ENCODE data around the gene VPS13D.

VPS13D gene

DNA sequence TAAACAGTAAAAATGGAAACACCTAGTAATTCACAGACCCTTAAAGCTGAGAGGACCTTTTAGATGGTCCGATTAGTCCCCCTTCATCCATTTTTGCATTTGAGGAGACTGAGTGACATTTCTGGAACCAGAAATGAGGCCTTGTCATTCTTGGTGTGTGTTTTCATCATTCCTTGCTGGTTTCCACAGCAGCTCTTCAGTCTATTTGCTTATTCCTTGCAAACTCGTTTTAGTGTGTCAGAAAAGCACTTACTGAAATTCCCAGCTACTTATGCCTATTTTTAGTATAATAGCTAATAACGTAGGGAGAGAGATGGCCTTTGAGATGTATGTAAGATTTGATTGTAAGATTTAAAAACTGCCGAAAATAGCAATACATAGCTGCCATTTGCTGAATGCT lies 70.9 kb downstream of the VPS13D start:
- DNase-seq (ENCODE audit: extremely low spot score): no peak
- CTCF ChIA-PET: interaction anchor here (0.7 to 2.8 kb wide), 9 partner anchors 11 to 358 kb away, joined by 3 to 10 read pairs (median 4); no protein-coding TSS in a partner anchor
- POLR2A ChIA-PET: no interaction called here
- TF ChIP-seq, protein P1, sequence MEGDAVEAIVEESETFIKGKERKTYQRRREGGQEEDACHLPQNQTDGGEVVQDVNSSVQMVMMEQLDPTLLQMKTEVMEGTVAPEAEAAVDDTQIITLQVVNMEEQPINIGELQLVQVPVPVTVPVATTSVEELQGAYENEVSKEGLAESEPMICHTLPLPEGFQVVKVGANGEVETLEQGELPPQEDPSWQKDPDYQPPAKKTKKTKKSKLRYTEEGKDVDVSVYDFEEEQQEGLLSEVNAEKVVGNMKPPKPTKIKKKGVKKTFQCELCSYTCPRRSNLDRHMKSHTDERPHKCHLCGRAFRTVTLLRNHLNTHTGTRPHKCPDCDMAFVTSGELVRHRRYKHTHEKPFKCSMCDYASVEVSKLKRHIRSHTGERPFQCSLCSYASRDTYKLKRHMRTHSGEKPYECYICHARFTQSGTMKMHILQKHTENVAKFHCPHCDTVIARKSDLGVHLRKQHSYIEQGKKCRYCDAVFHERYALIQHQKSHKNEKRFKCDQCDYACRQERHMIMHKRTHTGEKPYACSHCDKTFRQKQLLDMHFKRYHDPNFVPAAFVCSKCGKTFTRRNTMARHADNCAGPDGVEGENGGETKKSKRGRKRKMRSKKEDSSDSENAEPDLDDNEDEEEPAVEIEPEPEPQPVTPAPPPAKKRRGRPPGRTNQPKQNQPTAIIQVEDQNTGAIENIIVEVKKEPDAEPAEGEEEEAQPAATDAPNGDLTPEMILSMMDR (IDR thresholded peaks at IDR 0.05; ENCODE audit: control extremely low read depth, extremely low read depth, low read depth, missing control alignments): no peak

DNA sequence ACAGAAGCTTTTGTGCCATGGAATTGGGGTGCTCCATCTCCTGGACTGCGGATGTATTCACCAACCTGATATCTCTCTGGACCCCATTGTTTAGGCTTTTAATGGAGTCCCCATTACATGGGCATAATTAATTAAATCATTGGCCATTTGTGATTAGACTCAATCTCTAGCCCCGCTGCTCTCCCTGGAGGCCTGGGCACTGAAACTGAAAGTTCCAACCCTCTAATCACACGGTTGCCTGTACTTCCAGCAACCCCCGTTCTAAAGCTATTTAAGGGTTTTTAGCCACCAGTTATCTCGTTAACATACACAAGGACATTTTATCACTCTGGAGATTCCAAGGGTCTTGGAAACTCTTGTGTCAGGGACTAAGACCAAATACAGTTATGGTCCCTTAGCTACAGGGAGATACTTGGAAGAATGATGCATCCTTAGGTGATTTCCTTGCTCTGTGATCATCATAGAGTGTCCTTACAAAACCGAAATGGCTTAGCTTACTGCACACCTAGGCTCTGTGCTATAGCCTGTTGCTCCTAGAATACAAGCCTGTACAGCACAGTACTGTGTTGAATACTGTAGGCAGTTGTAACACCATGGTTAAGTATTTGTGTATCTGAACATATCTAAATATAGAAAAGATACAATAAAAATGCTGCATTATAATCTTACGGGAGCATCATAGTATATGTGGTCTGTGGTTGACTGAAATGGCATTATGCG lies 71.8 kb downstream of the VPS13D start:
- TF ChIP-seq, protein P1 (IDR thresholded peaks at IDR 0.05; ENCODE audit: control extremely low read depth, extremely low read depth, low read depth, missing control alignments): no peak
- ChIA-PET CTCF (interaction anchor here (0.8 to 2.8 kb wide), 7 partner anchors 10 to 76 kb away, joined by 3 to 10 read pairs (median 4); no protein-coding TSS in a partner anchor), POLR2A (no interaction called here)
- no peak for DNase-seq (ENCODE audit: extremely low spot score)

DNA sequence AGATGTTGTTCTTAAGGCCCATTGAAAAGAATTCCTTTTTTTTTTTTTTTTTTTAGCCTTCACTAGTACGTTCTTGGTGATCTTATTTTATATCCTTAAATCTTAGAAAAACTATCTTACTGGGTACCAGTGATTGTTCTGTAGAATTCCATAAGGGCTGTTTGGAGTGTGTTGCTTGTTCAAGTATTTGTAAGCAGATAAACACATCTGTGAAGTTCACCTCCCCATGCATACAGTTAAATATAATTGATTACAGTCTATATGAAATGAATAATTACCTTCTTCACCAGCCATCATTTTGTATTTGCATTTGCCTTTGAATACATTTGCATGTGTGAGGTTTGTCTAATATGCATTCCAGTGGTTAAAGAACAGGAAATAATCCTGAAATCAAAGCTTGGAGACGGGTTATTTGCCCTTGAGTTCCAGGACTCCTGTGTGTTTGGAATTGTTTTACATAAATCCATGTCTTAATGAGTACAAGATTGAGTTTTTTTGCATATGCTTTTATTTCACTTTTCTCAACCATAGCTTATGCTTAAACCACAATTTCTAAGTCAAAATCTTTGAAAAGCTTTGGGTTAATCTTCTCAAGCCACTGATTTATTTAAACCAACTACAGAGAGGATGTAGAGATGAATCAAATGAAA lies 73.1 kb downstream of the VPS13D start:
- DNase-seq (ENCODE audit: extremely low spot score): no peak

DNA sequence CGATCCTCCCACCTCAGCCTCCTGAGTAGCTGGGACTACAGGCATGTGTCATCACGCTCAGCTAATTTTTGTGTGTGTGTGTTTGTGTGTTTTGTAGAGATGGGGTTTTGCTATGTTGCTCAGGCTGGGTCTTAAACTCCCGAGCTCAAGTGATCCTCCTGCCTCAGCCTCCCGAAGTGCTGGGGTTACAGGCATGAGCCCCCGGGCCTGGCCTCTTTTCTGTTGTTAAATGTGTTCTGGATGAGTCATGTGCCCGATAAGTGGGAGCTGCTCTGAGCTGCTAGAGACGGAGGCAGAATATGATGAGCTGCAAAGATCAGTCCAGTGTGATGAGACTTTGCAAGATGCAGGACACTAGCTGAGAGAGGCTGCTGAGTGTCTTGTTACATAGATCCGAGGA lies 75.5 kb downstream of the VPS13D start:
- ChIA-PET CTCF (interaction anchor here (1.0 to 1.6 kb wide), 2 partner anchors 9 to 353 kb away, joined by 3 read pairs; no protein-coding TSS in a partner anchor), POLR2A (no interaction called here)
- TF ChIP-seq, protein P1 (IDR thresholded peaks at IDR 0.05; ENCODE audit: control extremely low read depth, extremely low read depth, low read depth, missing control alignments): no peak
- no peak for DNase-seq (ENCODE audit: extremely low spot score)

More for the DNA sequence above, 73.1 kb downstream of the VPS13D start:
- ChIA-PET CTCF (interaction anchor here (1.7 kb wide), 1 partner anchor 10 kb away, joined by 4 read pairs; no protein-coding TSS in a partner anchor), POLR2A (no interaction called here)
- TF ChIP-seq, protein P1 (IDR thresholded peaks at IDR 0.05; ENCODE audit: control extremely low read depth, extremely low read depth, low read depth, missing control alignments): no peak

DNA sequence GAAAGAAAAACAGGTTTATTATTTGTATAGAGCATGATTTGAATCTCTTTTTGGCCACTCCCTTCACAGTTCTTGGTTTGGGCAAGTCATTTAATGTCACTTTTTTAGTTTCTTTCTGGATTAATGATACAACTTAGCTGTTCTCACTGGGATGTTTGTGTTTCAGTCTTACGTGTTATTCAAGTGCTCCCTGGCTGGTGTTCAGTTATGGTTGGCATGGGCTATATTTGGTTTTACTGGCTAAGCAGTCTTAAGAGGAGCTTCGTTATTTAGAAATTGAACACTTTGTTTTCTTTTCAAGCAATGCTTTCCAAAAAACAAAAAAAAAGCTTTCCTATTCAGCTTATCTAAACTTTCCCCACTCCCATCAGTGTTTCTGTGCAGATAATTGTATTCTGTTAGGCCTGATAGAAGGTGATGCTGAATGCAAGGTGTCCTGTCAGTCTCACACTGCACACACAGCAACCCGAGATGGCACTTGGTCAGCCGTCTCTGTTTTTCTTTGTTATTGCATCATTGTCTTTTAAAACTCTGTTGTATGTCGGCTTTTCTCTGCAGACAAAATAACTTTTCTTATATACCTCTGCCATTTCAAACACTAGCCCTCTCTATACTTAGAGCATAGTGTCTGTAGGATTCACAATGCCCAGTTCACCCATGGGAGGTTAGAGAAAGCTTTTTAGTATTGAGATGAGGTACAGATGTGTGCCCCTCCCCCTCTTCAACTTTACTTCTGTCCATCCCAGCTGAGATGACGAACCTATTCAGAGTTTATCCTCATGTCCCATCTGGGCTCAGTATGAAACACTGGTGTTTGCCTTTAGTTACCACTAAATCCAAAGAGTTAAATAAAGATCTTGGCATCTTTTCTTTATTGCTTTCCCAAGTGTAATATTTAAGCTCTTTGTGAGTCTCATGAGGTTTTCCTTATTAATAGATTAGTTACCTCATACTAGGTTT lies 80.2 kb downstream of the VPS13D start:
- no peak for DNase-seq (ENCODE audit: extremely low spot score)
- ChIA-PET POLR2A (no interaction called here), CTCF (interaction anchor here (1.1 to 5.4 kb wide), 3 partner anchors 25 to 349 kb away, joined by 3 to 34 read pairs (median 3); no protein-coding TSS in a partner anchor)
- TF ChIP-seq, protein P1 (IDR thresholded peaks at IDR 0.05; ENCODE audit: control extremely low read depth, extremely low read depth, low read depth, missing control alignments): no peak
